GM12878 (cell line): ENCODE results near the gene DPY19L1. TPM values are rescaled to one million over a fixed set of nuclear protein-coding genes. Genes with fewer than 3 reads are reported as not detected.
A peak's percentile ranks its signal among the peaks of the same experiment; 100 is the strongest.
"Not testable (repeated sequence)": the region's sequence is repeated elsewhere in the genome, so short reads cannot be mapped to it uniquely, and the experiment has no call there.

Experiments used
- ATAC-seq: fragments of 200-7000 bp; cut with Tn5 transposase; 3 replicates; pipeline ENCODE4 v1.9.1; 2020; ENCODE audit warnings: mild to moderate bottlenecking, moderate library complexity
- Bru-seq: library from RNA; stranded (reverse); fragments of 400-500 nt; gene quantifications from one replicate; lab custom pipeline; 2021; lab: Mats Ljungman, UMichigan
- BruChase-seq, 2 experiments: library from RNA; stranded (reverse); fragments of 400-500 nt; gene quantifications; one replicate each; lab custom pipeline; 2021; lab: Mats Ljungman, UMichigan
- BruUV-seq: library from RNA; stranded (reverse); fragments of 400-500 nt; replicated peaks from 2 replicates; lab custom pipeline; 2021; lab: Mats Ljungman, UMichigan
- CTCF ChIA-PET: fragments of 300-600 bp; sonication (Branson Sonifier 250); formaldehyde crosslinking; extraction: SDS; loops from one replicate; lab custom pipeline; 2021; ENCODE audit warnings: inconsistent platforms; lab: Yijun Ruan, JAX
- POLR2A ChIA-PET: fragments of 350-600 bp; formaldehyde crosslinking; extraction: SDS; loops from one replicate; lab custom pipeline; 2021; ENCODE audit warnings: inconsistent platforms; lab: Charles Lee
- RAD21 ChIA-PET: fragments of 300-600 bp; sonication (Branson Sonifier 250); formaldehyde crosslinking; loops from one replicate; lab custom pipeline; 2023; ENCODE audit warnings: antibody characterized with exemption; ENCODE audit not compliant: unreplicated experiment; lab: Charles Lee
- SMC1A ChIA-PET: fragments of 300-600 bp; sonication (Branson Sonifier 250); formaldehyde crosslinking; loops from one replicate; lab custom pipeline; 2023; ENCODE audit not compliant: unreplicated experiment, uncharacterized antibody; lab: Charles Lee
- DNase-seq: peaks from one replicate; pipeline ENCODE4 v3.0.0-alpha.2; 2011; ENCODE audit warnings: low read depth, low spot score
- FAIRE-seq: peaks from 3 replicates; lab custom pipeline; 2011; peaks lifted over from hg19 to GRCh38; lab: Jason Lieb, UNC
- H2AFZ ChIP-seq: 2 replicates; pipeline ENCODE4 v1.6.0; 2011; ENCODE audit warnings: low read depth, low read length, control low read depth; ENCODE audit not compliant: control insufficient read depth
- H3K27ac ChIP-seq: 2 replicates; pipeline ENCODE4 v1.5.1; 2011; ENCODE audit warnings: control low read depth; ENCODE audit not compliant: control insufficient read depth, insufficient read depth
- H3K27me3 ChIP-seq, 2 experiments: replicated peaks in 1 of 2; 2 replicates each; pipeline versions ENCODE4 v1.6.0 to v1.6.1; 2011; ENCODE audit warnings: low read length in 1 of 2; ENCODE audit not compliant: control insufficient read depth in 2 of 2, insufficient read depth in 2 of 2
- H3K36me3 ChIP-seq, 2 experiments: 2 replicates each; pipeline ENCODE4 v1.5.1; 2011; ENCODE audit warnings: low read length in 1 of 2; ENCODE audit not compliant: control insufficient read depth in 2 of 2, insufficient read depth in 2 of 2
- H3K4me1 ChIP-seq: 2 replicates; pipeline ENCODE4 v1.6.1; 2011; ENCODE audit warnings: mild to moderate bottlenecking, low read length, moderate library complexity, mixed read lengths; ENCODE audit not compliant: control insufficient read depth, insufficient read depth
- H3K4me2 ChIP-seq: 2 replicates; pipeline ENCODE4 v1.6.0; 2011; ENCODE audit warnings: control low read depth; ENCODE audit not compliant: control insufficient read depth, insufficient read depth
- H3K4me3 ChIP-seq: fragments of 200-600 bp; sonication (generic); 2 replicates; pipeline ENCODE4 v1.5.1; 2016
- H3K79me2 ChIP-seq: 2 replicates; pipeline ENCODE4 v1.6.0; 2011; ENCODE audit warnings: low read length; ENCODE audit not compliant: control insufficient read depth, insufficient read depth
- H3K9ac ChIP-seq: 2 replicates; pipeline ENCODE4 v1.8.0; 2011; ENCODE audit warnings: low read length, control low read depth, mixed read lengths; ENCODE audit not compliant: control insufficient read depth, insufficient read depth
- H3K9me3 ChIP-seq: replicated peaks from 3 replicates; pipeline ENCODE4 v1.5.1; 2011; ENCODE audit warnings: mild to moderate bottlenecking, low read length; ENCODE audit not compliant: control insufficient read depth, insufficient read depth
- H4K20me1 ChIP-seq: 2 replicates; pipeline ENCODE4 v1.6.0; 2011; ENCODE audit not compliant: control insufficient read depth, insufficient read depth
- CBX5 ChIP-seq: sonication (generic); IDR thresholded peaks from 2 replicates; pipeline ENCODE4 v1.6.1; 2016; ENCODE audit warnings: low read depth, moderate library complexity, mild to moderate bottlenecking, inconsistent platforms
- CHD1 ChIP-seq: IDR thresholded peaks from 2 replicates; pipeline ENCODE4 v1.6.1; 2012; ENCODE audit warnings: low read depth, low read length, improper control_type of control experiment
- POLR2A ChIP-seq: IDR thresholded peaks from 2 replicates; pipeline ENCODE4 v1.6.1; 2011; ENCODE audit warnings: low read depth, mild to moderate bottlenecking, low read length
- TCF3 ChIP-seq: IDR thresholded peaks from 2 replicates; pipeline ENCODE4 v1.6.1; 2012; ENCODE audit warnings: low read depth, mild to moderate bottlenecking, low read length, borderline replicate concordance; ENCODE audit not compliant: insufficient read depth
- WGBS: methylation state at CpG from one replicate; pipeline ENCODE4 v1.1.6; 2016; ENCODE audit warnings: low lambda C conversion rate; ENCODE audit not compliant: insufficient replicate concordance, insufficient coverage; ENCODE audit errors: missing lambda C conversion rate; 5-methylcytosine and 5-hydroxymethylcytosine counted together
- in situ Hi-C: fragments of 300-500 bp; cut with MboI; formaldehyde crosslinking; loops from 9 replicates; pipeline ENCODE4 v1.14.3; 2018; ENCODE audit warnings: mixed read lengths
- intact Hi-C: fragments of 100-400 bp; cut with micrococcal nuclease; formaldehyde crosslinking; loops from one replicate; pipeline ENCODE4 v1.14.2; 2022; ENCODE audit not compliant: unreplicated experiment
- long read RNA-seq, 2 experiments: library from polyadenylated mRNA; unstranded; transcript quantifications; one replicate each; pipeline ENCODE4 v2.0.0, GENCODE V29; 2019 to 2020
- polyA minus RNA-seq, 3 experiments: library from RNA; depleted of rRNA, polyadenylated mRNA; stranded (reverse); fragments of >200 nt; gene quantifications; 2 replicates each; pipeline ENCODE4 v1.2.3, GENCODE V29; 2011
- polyA plus RNA-seq, 11 experiments: library from polyadenylated mRNA; depleted of rRNA in 4 of 11; unstranded in 6 of 11; stranded (reverse) in 5 of 11; fragments of >200 nt; fragmentation: Nextera tagmentation in 4 of 11; fragmentation: Illumina TruSeq in 1 of 11; extraction: Ambion mirVana in 4 of 11; extraction: Trizol in 1 of 11; gene quantifications; 1 replicate in 1 of 11; 2 replicates in 10 of 11; pipeline versions ENCODE4 v1.2.1 to v1.2.3, GENCODE V29; 2011 to 2016; ENCODE audit warnings: inconsistent platforms in 2 of 11, missing spikeins in 2 of 11, low read depth in 1 of 11
- total RNA-seq, 4 experiments: library from RNA; depleted of rRNA in 3 of 4; stranded (reverse); fragments of >200 nt in 3 of 4; fragmentation: Illumina TruSeq in 1 of 4; extraction: Trizol in 1 of 4; gene quantifications; 2 replicates each; pipeline versions ENCODE4 v1.2.1 to v1.2.3, GENCODE V29; 2013 to 2021

The DPY19L1 gene
- 17.5 and 23.3 TPM in 2 replicates for total RNA-seq (2013; cell fraction: nucleolus; rRNA removed)
- total RNA-seq (2014; rRNA removed): 4.0 and 5.8 TPM in 2 replicates
- 4.8 and 6.2 TPM in 2 replicates for total RNA-seq (2014; rRNA removed; fragmentation: Illumina TruSeq; extraction: Trizol)
- total RNA-seq (2021): 5.5 and 6.4 TPM in 2 replicates
- 0.76 TPM for polyA plus RNA-seq (2011; ENCODE audit: low read depth)
- 35.4 and 70.7 TPM in 2 replicates for polyA plus RNA-seq (2011; rRNA removed)
- polyA plus RNA-seq (2011; cell fraction: cytosol; rRNA removed): 10.3 and 11.8 TPM in 2 replicates
- 11.5 and 14.2 TPM in 2 replicates for polyA plus RNA-seq (2011; cell fraction: nucleus; rRNA removed)
- polyA plus RNA-seq (2012): 1.4 and 2.0 TPM in 2 replicates
- polyA plus RNA-seq (2014; fragmentation: Illumina TruSeq; extraction: Trizol): 5.1 and 6.9 TPM in 2 replicates
- polyA plus RNA-seq (2014; fragmentation: Nextera tagmentation; extraction: Ambion mirVana): under 1 TPM; 0.47 to 0.93 TPM
- polyA plus RNA-seq (2014; rRNA removed): 3.0 and 3.5 TPM in 2 replicates
- polyA plus RNA-seq (2016; fragmentation: Nextera tagmentation; extraction: Ambion mirVana): 1 to 10 TPM in 1 of 2 experiments, under 1 TPM in 1; 0.63 to 1.6 TPM
- polyA minus RNA-seq (2011; rRNA and poly(A)+ RNA removed): 19.5 and 25.2 TPM in 2 replicates
- polyA minus RNA-seq (2011; cell fraction: cytosol; rRNA and poly(A)+ RNA removed): 8.2 and 11.3 TPM in 2 replicates
- 12.3 and 20.5 TPM in 2 replicates for polyA minus RNA-seq (2011; cell fraction: nucleus; rRNA and poly(A)+ RNA removed)
- percentile 64 among the genes with signal in this experiment for Bru-seq, nascent RNA
- percentile 64 among the genes with signal in this experiment for BruChase-seq, experiment 1, labeled RNA remaining after a 6-hour chase
- BruChase-seq, experiment 2, labeled RNA remaining after a 2-hour chase: percentile 66 among the genes with signal in this experiment
- long read RNA-seq, experiment 1: 0 reads
- long read RNA-seq, experiment 2, partial matches to known transcripts: 1 of 8 reads
- long read RNA-seq, experiment 2, other reads (novel, unspliced or antisense): 7 of 8 reads

GRCh38 chr7:35037211-35037525 is at the start of gene DPY19L1:
DPY19L1 (minus strand) TSS chr7:35037485; CDS start chr7:35037394, 91 bp downstream.
- SMC1A ChIA-PET: interaction anchor here (1.0 to 4.8 kb wide), 3 partner anchors 15 to 281 kb away, joined by 5 to 59 read pairs (median 9); no protein-coding TSS in a partner anchor
- FAIRE-seq (no peak), ATAC-seq (no peak), DNase-seq (no peak)
- H3K79me2 ChIP-seq: no peaks in the 10 kb centered on the region
- peak within 1 kb of the TSS; percentile 72 for H3K9ac ChIP-seq
- H4K20me1 ChIP-seq: no peaks in the 10 kb centered on the region
- H3K4me2 ChIP-seq: peak within 1 kb of the TSS; percentile 94
- H3K9me3 ChIP-seq: no peaks in the 10 kb centered on the region
- CTCF ChIA-PET: interaction anchor here (1.4 to 5.5 kb wide), 4 partner anchors 215 to 361 kb away, joined by 7 to 46 read pairs (median 14); no protein-coding TSS in a partner anchor
- no peaks in the 10 kb centered on the region for H3K36me3 ChIP-seq
- peak within 1 kb of the TSS; percentile 89 for H2AFZ ChIP-seq
- intact Hi-C loops: loop anchor here (5.0 to 10.0 kb wide), 2 partner anchors 110 to 712 kb away; no protein-coding TSS in a partner anchor
- H3K27me3 ChIP-seq: no peaks in the 10 kb centered on the region
- WGBS: 2% methylated on average over 19 of the region's 48 CpGs
- no peak for TF ChIP-seq CHD1
- no peak for TF ChIP-seq TCF3
- no peak for TF ChIP-seq CBX5
- TF ChIP-seq POLR2A: peak; percentile 45; the same call in 1 of the 2 replicates
- H3K4me3 ChIP-seq: peak within 1 kb of the TSS; percentile 95
- POLR2A ChIA-PET: interaction anchor here (1.4 to 1.5 kb wide), 2 partner anchors 11 to 19 kb away, joined by 3 to 5 read pairs; no protein-coding TSS in a partner anchor
- H3K27ac ChIP-seq: peak within 1 kb of the TSS; percentile 18; the same call in 1 of the 2 replicates
- RAD21 ChIA-PET: interaction anchor here (0.6 to 2.1 kb wide), 5 partner anchors 289 to 1355 kb away, joined by 3 to 20 read pairs (median 4); no protein-coding TSS in a partner anchor
- in situ Hi-C loops: no loop called here
- peaks cover 10% of the 10 kb centered on the region for H3K4me1 ChIP-seq
- no TSS peak for BruUV-seq

GRCh38 chr7:35079517-35079916 is 42.2 kb upstream of the DPY19L1 start:
- H3K36me3 ChIP-seq, H3K4me3 ChIP-seq, BruUV-seq, H3K79me2 ChIP-seq, H3K9me3 ChIP-seq, H3K27ac ChIP-seq, RAD21 ChIA-PET, H3K9ac ChIP-seq, H3K27me3 ChIP-seq, H4K20me1 ChIP-seq, CTCF ChIA-PET, ATAC-seq, H2AFZ ChIP-seq, POLR2A ChIA-PET, DNase-seq, H3K4me1 ChIP-seq, in situ Hi-C loops, FAIRE-seq, SMC1A ChIA-PET, H3K4me2 ChIP-seq: not testable (repeated sequence)
- WGBS: 23% methylated on average over 3 of the region's 3 CpGs
- intact Hi-C loops: loop anchor here (10.0 kb wide), 1 partner anchor 545 kb away; no protein-coding TSS in a partner anchor

DNA sequence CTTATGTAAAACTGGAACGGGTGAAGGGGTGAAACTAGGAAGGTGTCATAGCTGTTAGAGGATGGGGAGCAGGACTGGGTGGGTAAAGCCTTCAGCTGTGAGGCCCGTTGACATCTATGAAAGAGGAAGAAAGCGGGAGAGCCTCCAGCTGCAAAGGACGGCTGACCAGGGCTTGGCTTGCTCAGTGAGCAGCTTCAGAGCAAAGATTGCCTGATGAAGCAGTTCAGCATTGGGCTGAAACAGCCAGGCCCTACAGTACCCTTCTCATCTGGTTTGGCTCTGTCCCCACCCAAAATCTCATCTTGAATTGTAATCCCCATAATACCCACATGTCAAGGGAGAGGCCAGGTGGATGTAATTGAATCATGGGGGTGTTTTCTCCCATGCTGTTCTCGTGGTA is 36.7 kb upstream of the DPY19L1 start:
- CTCF ChIA-PET, H3K9ac ChIP-seq, H3K4me3 ChIP-seq, H2AFZ ChIP-seq, FAIRE-seq, POLR2A ChIA-PET, H3K4me1 ChIP-seq, SMC1A ChIA-PET, ATAC-seq, H3K27me3 ChIP-seq, H3K4me2 ChIP-seq, H3K79me2 ChIP-seq, H3K27ac ChIP-seq, BruUV-seq, DNase-seq, H4K20me1 ChIP-seq, RAD21 ChIA-PET, H3K9me3 ChIP-seq, H3K36me3 ChIP-seq: not testable (repeated sequence)
- intact Hi-C loops (loop anchor here (5.0 to 10.0 kb wide), 2 partner anchors 448 to 551 kb away; no protein-coding TSS in a partner anchor), in situ Hi-C loops (loop anchor here (25.0 kb wide), 1 partner anchor 438 kb away; no protein-coding TSS in a partner anchor)
- 13% methylated on average over 5 of the region's 5 CpGs for WGBS
